Measurements from ENCODE around the gene FANCD2OS.
"Not testable (repeated sequence)": the region's sequence is repeated elsewhere in the genome, so short reads cannot be mapped to it uniquely, and the experiment has no call there.

Gene FANCD2OS

DNA sequence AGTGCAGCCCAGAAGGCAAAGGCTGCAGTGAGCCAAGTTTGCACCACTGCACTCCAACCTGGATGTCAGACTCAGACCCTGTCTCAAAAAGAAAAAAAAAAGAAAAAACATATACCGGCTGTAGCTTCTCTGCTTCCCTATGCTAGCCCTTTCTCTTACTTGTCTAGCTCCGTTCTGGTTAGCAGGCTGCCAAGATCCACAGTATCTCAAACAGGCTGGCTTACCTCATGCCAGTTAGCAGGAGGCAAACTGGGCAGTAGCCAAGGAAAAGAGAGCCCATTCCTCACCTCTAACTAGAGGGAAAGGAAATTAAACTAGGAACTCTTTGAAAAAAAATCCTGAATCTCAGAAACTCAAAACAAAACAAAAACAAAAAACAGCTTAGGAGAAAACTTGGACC, 16.7 kb downstream of the FANCD2OS start:
- DNase-seq: not testable (repeated sequence)

DNA sequence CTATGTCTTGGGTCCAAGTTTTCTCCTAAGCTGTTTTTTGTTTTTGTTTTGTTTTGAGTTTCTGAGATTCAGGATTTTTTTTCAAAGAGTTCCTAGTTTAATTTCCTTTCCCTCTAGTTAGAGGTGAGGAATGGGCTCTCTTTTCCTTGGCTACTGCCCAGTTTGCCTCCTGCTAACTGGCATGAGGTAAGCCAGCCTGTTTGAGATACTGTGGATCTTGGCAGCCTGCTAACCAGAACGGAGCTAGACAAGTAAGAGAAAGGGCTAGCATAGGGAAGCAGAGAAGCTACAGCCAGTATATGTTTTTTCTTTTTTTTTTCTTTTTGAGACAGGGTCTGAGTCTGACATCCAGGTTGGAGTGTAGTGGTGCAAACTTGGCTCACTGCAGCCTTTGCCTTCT, 17.3 kb downstream of the FANCD2OS start:
- not testable (repeated sequence) for DNase-seq

DNA sequence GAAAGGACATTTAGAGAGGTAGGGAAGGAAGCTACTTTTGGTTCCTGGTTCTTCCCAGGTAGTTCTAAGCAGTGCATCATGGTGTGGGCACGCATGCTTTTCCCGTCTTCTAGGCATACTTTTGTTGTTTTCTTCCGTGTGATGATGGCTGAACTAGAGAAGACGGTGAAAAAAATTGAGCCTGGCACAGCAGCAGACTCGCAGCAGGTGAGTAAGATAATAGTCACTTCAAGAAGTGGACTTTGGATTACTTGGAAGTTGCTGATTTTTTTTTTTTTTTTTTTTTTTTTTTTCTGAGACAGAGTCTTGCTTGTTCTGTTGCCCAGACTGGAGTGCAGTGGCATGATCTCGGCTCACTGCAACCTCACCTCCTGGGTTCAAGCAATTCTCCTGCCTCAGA, 17.9 kb downstream of the FANCD2OS start:
- no peak for DNase-seq

DNA sequence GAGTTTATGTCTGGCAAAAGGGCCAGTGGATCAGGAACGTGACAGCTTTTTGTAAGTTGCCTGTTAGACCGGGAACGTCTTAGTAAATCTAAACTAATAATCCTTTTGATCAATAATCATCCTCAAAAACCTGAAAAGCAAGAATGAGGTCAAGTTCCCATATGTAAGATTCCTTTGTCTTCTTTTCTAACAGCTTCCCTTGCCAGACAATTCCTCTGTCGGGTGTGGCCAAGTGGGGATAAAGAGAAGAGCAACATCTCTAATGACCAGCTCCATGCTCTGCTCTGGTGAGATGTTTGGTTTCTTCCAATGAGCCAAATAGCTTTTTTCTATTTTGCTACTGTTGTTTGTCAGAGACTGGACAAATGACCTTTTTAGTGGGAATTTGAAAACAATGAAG, 19.8 kb downstream of the FANCD2OS start:
- no peak for DNase-seq

DNA sequence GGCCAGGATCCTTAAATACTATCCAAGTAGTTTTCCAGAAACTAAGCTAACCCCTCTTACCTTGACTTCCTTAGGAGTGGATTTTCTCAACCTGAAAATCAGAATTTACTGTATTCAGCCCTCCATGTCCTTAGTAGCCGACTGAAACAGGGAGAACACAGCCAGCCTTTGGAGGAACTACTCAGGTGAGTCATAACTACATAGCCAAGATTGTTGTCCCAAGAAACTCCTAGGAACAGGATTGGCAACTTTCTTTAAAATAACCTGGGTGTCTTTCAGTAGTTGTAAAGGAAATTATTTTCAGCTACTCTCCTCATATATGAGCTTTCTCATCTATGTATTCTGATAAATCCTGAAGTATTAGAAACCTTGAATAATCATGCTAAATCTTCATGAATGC, 22.3 kb downstream of the FANCD2OS start:
- no peak for DNase-seq

DNA sequence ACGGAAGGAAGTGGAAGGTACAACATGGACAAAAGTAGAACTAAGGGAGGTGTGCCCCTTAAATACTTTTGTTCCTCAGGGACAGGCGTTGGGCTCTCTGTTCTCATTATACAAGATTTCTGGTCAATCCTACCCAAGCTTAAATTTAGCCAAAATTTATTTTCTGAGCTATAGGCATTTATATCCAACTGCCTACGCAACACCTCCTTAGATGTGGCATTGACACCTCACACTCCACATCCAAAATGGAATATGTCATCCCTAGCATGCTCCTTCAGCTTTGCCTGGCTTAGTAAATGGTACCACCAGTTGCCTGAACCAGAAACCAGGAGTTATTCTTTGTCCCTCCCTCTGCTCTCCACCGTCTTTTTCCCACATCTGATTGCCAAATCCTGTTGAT, 26.2 kb downstream of the FANCD2OS start:
- DNase-seq: no peak

DNA sequence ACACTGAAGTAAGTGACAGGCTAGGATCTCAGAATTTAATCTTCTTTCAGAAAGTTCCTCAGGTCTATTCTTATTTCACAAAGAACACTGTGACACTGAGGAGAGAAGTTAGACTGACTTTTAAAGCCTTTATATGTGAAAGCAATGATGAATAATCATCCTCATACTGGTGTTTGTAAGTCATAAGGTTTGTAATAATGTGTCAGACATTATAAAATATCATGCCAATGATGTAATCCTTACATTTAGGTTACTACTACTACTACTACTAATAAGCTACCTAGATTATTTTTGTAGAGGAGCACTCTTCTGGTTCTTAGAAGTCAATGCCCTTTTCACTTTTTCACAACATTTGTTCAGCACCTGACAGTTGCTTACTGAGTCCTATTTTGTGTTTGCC, 33.4 kb downstream of the FANCD2OS start:
- no peak for DNase-seq

DNA sequence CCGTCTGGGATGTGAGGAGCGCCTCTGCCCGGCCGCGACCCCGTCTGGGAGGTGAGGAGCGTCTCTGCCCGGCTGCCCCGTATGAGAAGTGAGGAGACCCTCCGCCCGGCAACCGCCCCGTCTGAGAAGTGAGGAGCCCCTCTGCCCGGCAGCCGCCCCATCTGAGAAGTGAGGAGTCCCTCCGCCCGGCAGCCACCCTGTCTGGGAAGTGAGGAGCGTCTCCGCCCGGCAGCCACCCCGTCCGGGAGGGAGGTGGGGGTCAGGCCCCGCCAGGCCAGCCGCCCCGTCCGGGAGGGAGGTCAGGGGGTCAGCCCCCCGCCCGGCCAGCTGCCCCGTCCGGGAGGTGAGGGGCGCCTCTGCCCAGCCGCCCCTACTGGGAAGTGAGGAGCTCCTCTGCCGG, 38.0 kb downstream of the FANCD2OS start:
- not testable (repeated sequence) for DNase-seq

DNA sequence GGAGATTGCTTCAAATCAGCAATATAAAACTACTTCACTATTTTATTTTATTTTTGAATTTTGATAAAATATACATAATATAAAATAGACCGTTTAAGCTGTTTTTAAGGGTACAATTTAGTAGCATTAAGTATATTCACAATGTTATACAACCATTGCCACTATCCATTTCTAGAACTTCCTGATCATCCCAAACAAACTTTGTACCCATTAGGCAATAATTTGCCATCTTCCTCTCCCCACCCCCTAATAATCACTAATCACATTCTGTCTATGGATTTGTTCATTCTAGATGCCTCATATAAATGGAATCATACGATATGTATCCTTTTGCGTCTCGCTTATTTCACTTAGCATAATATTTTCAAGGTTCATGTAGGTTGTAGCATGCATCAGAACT, 53.0 kb downstream of the FANCD2OS start:
- no peak for DNase-seq
